Measurements from ENCODE around the gene RASAL3.
A peak's percentile ranks its signal among the peaks of the same experiment; 100 is the strongest.
"Not testable (repeated sequence)": the region's sequence is repeated elsewhere in the genome, so short reads cannot be mapped to it uniquely, and the experiment has no call there.

RASAL3 gene

DNA sequence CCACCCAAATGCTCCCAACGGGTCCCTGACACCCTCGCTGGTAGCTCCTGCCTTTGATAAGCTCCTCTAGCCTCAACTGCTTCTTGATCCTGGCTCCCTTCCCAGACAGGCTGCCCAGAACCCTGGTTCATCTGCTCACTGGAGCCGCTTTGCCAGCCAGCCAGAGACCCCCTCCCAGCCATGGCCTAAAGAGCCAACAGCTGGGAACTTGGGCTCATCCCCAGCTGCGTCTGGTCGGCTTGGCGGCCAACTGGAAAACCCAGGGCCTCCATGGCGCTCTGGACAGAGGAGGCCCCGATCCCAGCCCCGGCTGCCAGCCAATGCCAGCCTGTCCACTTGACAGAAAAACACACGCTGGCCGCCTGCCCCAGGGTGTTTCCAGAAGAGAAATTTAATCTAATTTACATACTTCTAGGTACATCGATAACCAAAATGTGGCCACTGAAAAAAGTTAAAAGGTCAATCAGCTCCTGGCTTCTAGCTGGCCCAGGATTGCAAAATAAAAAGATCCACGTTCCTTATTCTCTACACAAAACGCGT, 42.6 kb downstream of the RASAL3 start:
- H3K4me1 ChIP-seq: peaks cover 12% of the 10 kb centered on the region
- no peaks in the 10 kb centered on the region for H3K27me3 ChIP-seq (ENCODE audit: low read depth)
- in situ Hi-C loops (cut with MboI; ENCODE audit: low sequenced_read_pairs): no loop called here
- no peak overlapping the region for H3K4me3 ChIP-seq
- H3K9me3 ChIP-seq: no peaks in the 10 kb centered on the region
- no peak for DNase-seq (ENCODE audit: low spot score in 2 of 2)
- H3K36me3 ChIP-seq (replicated peaks): peaks cover 43% of the 10 kb centered on the region

DNA sequence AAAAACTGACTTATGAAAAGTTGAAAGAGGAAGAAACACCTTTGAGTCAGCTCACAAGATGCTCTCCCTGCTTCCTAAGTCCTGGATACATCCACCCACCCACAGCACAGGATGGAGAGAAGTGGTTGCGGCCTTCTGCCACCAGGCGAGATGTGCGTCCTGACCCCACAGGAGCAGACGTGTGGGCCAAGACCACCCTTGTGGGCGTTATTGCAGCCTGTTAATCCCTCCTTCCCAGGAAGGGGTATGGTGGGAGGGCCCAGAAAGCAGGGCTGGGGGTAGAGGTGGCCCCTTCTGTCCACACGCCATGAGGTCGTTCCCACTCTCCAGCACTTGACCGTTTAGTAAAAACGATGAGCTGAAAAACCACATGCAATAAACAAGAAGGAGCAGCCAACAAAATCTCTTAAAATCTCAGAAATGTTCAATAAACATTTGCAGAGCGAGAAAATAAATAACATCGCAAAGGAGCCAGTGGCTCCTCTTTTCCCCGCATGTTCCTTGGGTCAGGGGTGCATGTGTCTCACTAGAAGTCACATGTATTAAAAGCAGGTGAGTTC, 43.1 kb downstream of the RASAL3 start:
- Histone ChIP-seq H3K36me3 (replicated peaks) (peaks cover 38% of the 10 kb centered on the region), H3K27me3 (ENCODE audit: low read depth) (no peaks in the 10 kb centered on the region), H3K4me3 (no peak overlapping the region), H3K4me1 (peaks cover 12% of the 10 kb centered on the region), H3K9me3 (no peaks in the 10 kb centered on the region)
- in situ Hi-C loops (cut with MboI; ENCODE audit: low sequenced_read_pairs): no loop called here
- no peak for DNase-seq (ENCODE audit: low spot score in 2 of 2)

DNA sequence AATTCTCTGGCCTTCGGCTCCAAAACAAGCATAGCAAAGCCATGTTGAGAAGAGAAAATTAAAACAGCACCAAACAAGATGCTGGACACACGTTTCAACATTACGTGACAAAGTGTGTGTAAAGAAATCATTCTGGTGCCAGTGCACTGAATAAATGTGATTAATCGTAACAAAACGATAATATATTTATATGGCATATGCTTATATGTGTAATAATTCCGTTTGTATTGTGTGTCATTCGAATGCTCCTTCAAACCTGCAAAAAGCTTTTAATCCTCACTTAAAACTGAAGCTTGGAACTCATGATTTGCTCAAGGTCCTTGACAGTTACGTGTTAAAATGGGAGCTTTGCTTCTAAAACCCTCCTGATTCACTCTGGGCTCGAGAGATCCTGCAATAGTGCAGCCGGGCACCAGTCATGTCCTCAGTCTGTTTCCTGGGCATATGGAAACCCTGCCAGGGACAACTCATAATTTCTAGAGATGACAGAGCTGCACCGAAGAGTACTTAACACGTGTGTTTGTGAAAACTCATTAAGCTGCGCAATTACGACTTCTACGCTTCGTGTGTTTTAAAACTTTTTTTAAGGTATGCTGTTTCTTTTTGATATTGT, 44.8 kb downstream of the RASAL3 start:
- in situ Hi-C loops (cut with MboI; ENCODE audit: low sequenced_read_pairs): no loop called here
- no peaks in the 10 kb centered on the region for H3K27me3 ChIP-seq (ENCODE audit: low read depth)
- peaks cover 28% of the 10 kb centered on the region for H3K36me3 ChIP-seq (replicated peaks)
- H3K9me3 ChIP-seq: no peaks in the 10 kb centered on the region
- peaks cover 12% of the 10 kb centered on the region for H3K4me1 ChIP-seq
- H3K4me3 ChIP-seq: peak overlapping the region; percentile 94
- no peak for DNase-seq (ENCODE audit: low spot score in 2 of 2)

DNA sequence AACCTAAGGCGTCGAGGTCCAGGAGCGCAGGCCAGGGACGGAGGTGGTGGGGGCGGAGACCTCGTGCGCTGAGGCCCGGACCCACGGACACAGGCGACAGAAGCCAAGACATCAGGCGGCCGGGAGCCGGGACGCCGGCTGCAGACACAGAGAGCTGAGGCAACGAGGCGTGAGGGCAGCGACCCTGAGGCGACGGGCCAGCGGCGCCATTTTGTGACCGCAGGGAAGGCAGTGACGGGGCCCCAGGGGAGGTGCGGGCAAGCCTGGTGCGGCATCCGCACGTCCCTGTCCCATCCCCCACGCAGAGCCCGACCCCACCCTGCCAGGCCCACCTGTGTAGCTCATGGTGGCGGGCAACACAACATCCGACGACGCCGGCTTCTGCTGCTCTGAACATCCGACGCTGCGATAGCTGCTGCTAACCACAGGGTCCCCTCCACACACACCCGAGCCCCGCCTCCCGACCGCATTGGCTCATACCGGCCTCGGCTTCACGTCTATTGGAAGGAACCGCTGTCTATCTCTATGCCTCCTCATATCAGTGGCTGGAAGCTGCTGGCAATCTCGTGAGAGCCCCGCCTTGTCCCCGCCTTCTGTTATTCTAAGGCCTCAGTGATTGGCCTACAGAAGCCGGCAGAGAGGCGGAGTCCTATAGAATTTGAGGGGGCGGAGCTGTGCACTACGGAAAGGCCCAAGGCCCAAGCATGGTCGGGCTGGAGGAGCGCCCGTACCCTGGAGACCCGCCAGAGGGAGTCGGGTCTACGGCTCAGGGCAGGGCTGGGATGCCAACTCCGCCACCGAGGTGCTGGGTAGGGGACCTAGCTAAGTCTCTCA, 45.5 kb downstream of the RASAL3 start, which contains the start of gene AKAP8L:
Gene AKAP8L, minus strand, starts transcription at position 410 of the 834 bp plus-strand sequence. Its CDS starts 65 bp downstream, at position 345.
- Histone ChIP-seq H3K4me3 (peak within 1 kb of the TSS; percentile 94), H3K27me3 (ENCODE audit: low read depth) (no peaks in the 10 kb centered on the region), H3K36me3 (replicated peaks) (peaks cover 23% of the 10 kb centered on the region), H3K4me1 (peaks cover 12% of the 10 kb centered on the region), H3K9me3 (no peaks in the 10 kb centered on the region)
- peak; percentile 98 to 99 for DNase-seq (ENCODE audit: low spot score in 2 of 2)
- in situ Hi-C loops (cut with MboI; ENCODE audit: low sequenced_read_pairs): no loop called here

DNA sequence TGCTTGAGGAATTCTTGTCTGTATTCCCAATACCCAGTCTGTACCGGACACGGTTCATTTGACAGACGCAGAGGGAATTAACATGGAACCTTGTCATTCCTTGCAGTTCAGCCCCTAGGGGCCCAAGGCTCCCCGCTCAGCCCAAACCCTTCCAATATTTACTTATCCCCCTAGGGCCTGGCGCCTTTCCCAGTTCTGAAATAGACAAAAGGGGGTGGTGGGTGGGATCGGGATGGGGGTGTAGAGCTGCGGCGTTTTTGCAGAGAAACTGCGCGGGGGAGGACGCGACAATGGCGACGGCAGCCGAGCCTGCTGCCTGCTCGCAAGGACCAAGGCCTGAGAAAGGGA, 46.1 kb downstream of the RASAL3 start:
- no peaks in the 10 kb centered on the region for H3K9me3 ChIP-seq
- H3K4me3 ChIP-seq: peak overlapping the region; percentile 94
- H3K4me1 ChIP-seq: peaks cover 12% of the 10 kb centered on the region
- peaks cover 17% of the 10 kb centered on the region for H3K36me3 ChIP-seq (replicated peaks)
- in situ Hi-C loops (cut with MboI; ENCODE audit: low sequenced_read_pairs): no loop called here
- peak in 1 of 2 experiments; percentile 74 for DNase-seq (ENCODE audit: low spot score in 2 of 2)
- no peaks in the 10 kb centered on the region for H3K27me3 ChIP-seq (ENCODE audit: low read depth)

DNA sequence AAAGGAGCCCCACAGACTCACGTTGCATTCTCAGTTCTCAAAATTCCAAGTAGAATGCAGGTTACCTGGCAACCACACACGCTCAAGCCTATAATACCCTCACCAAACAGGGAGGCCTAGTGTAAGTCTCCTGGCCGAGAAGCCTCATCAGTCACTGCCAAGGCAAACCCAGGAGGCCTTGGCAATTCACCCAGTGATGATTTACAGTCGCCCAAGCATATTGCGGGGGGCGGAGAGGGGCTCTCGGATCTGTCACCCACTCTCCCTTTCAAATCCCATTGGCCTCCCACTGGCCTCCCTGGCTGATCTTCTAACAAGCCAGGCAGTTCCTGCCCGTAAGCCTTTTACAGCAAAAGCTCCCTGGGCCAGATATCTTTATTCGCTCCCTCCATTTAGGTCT, 46.6 kb downstream of the RASAL3 start:
- Histone ChIP-seq H3K27me3 (ENCODE audit: low read depth) (no peaks in the 10 kb centered on the region), H3K4me1 (peaks cover 12% of the 10 kb centered on the region), H3K4me3 (peak overlapping the region; percentile 94), H3K9me3 (no peaks in the 10 kb centered on the region), H3K36me3 (replicated peaks) (peaks cover 15% of the 10 kb centered on the region)
- peak; percentile 23 to 33 for DNase-seq (ENCODE audit: low spot score in 2 of 2)
- in situ Hi-C loops (cut with MboI; ENCODE audit: low sequenced_read_pairs): no loop called here

DNA sequence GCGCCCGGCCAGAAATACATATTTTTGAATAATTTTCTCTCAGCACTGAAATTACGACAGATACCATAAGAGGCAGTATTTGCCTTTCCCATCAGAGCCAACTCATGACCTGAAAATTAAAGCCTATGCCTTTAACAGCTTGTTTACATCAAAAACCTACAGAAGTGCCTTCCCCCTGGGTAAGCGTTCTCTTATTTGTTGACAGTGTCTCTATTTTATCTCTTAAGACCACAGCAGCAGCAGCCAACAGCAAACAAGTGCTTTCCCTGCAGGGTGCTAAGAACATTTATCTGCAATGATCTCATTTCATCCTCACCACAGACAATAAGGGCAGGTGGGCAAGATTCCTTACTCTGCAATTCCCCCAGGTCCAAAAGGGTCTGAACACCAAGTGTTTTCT, 51.5 kb downstream of the RASAL3 start:
- in situ Hi-C loops (cut with MboI; ENCODE audit: low sequenced_read_pairs): no loop called here
- Histone ChIP-seq H3K9me3 (no peaks in the 10 kb centered on the region), H3K4me1 (peaks cover 9% of the 10 kb centered on the region; the same call in 1 of the 2 replicates), H3K36me3 (replicated peaks) (peaks cover 37% of the 10 kb centered on the region), H3K4me3 (no peak overlapping the region), H3K27me3 (ENCODE audit: low read depth) (no peaks in the 10 kb centered on the region)
- no peak for DNase-seq (ENCODE audit: low spot score in 2 of 2)

DNA sequence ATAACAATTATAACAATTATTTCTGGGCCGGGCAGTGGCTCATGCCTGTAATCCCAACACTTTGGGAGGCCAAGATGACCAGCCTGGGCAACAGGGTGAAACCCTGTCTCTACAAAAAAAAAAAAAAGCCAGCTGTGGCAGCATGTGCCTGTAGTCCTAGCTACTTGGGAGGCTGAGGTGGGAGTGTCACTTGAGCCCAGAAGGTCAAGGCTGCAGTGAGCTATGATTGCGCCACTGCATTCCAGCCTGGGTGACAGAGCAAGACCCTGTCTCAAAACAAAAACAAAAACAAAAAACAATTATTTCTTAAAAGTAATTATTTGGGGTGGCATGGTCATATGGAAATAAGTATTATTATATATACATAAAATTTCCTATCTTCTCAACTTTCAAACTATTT, 53.0 kb downstream of the RASAL3 start:
- H3K9me3 ChIP-seq; H3K27me3 ChIP-seq (ENCODE audit: low read depth); H3K4me1 ChIP-seq; in situ Hi-C loops (cut with MboI; ENCODE audit: low sequenced_read_pairs); H3K4me3 ChIP-seq; DNase-seq (ENCODE audit: low spot score in 2 of 2): not testable (repeated sequence)
- peaks cover 39% of the 10 kb centered on the region for H3K36me3 ChIP-seq (replicated peaks)

DNA sequence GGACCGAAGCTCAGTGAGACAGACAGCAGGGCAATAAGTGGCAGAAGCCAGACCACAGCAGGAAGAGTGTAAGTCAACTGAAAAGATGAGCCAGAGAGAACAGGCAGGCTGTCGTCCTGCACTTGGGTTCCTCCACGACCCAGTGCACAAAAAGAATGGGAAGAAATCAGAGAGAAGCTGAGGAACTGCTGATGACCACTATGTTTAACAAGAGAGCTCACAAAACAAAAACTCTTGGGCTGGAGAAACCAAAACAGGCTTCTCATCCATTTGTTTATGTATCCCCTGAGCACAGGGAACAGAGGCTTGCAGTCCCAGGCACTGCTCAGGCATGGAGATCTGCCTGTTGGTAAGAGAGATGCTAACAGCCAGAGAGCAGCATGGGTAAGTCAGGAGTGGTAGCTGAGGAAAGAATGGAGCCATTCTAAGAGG, 59.5 kb downstream of the RASAL3 start:
- H3K36me3 ChIP-seq (replicated peaks): peaks cover 59% of the 10 kb centered on the region
- no peaks in the 10 kb centered on the region for H3K4me1 ChIP-seq
- no peak for DNase-seq (ENCODE audit: low spot score in 2 of 2)
- in situ Hi-C loops (cut with MboI; ENCODE audit: low sequenced_read_pairs): no loop called here
- no peak overlapping the region for H3K4me3 ChIP-seq
- H3K27me3 ChIP-seq (ENCODE audit: low read depth): no peaks in the 10 kb centered on the region
- no peaks in the 10 kb centered on the region for H3K9me3 ChIP-seq

DNA sequence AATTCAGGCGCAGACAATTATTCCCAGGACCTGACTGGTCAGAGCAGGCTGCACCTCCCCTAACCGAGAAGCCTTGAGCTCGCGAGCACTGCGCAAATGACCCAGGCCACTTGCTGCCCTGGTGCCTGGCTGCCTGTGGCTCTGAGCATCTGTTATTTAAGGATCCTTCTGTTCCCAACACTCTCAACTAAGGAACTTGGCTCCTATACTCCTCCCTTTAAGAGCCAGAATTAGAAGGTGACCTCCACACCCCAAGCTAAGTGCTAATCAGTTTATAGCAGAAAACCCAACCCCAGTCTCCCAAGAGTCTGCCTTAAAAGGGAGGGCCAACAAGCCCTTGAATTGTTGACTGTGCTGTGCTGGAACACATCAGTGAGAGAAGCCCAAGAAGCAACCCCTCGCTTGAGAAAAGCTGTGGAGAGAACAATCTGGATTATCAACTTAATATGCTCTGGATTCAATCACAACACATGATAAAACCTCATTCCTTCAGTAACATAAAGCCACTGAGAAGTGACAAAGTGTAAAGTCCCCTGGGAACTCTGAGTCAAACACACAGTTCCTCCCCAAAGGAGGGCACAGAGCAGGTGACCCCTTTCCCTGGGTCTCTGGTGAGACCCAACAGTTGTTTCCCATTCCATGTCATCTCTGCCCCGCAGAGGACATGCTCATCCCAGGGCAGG, 60.1 kb downstream of the RASAL3 start:
- H3K9me3 ChIP-seq: no peaks in the 10 kb centered on the region
- no peak for DNase-seq (ENCODE audit: low spot score in 2 of 2)
- in situ Hi-C loops (cut with MboI; ENCODE audit: low sequenced_read_pairs): no loop called here
- peaks cover 59% of the 10 kb centered on the region for H3K36me3 ChIP-seq (replicated peaks)
- H3K4me3 ChIP-seq: no peak overlapping the region
- no peaks in the 10 kb centered on the region for H3K4me1 ChIP-seq
- H3K27me3 ChIP-seq (ENCODE audit: low read depth): no peaks in the 10 kb centered on the region

DNA sequence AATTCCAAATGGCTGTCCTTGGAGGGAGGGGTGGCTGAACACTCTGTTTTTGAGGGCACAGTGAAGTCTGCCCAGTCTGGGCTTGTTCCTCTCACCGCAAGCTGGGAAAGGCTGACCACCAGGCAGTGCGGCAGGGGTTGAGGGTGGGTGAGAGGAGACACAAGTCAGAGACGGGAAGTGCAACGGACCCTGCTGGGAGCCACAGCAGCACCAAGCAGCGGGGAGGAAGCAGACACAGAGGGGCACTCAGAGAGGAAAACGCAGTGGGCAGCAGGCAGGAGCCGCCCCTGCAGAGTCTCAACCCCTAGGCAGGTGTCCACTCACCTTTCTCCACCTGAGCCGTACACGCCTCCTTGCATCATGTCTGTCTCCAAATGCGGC, 61.2 kb downstream of the RASAL3 start:
- Histone ChIP-seq H3K9me3 (no peaks in the 10 kb centered on the region), H3K36me3 (replicated peaks) (peaks cover 61% of the 10 kb centered on the region), H3K4me3 (no peak overlapping the region), H3K4me1 (no peaks in the 10 kb centered on the region), H3K27me3 (ENCODE audit: low read depth) (no peaks in the 10 kb centered on the region)
- in situ Hi-C loops (cut with MboI; ENCODE audit: low sequenced_read_pairs): no loop called here
- no peak for DNase-seq (ENCODE audit: low spot score in 2 of 2)

DNA sequence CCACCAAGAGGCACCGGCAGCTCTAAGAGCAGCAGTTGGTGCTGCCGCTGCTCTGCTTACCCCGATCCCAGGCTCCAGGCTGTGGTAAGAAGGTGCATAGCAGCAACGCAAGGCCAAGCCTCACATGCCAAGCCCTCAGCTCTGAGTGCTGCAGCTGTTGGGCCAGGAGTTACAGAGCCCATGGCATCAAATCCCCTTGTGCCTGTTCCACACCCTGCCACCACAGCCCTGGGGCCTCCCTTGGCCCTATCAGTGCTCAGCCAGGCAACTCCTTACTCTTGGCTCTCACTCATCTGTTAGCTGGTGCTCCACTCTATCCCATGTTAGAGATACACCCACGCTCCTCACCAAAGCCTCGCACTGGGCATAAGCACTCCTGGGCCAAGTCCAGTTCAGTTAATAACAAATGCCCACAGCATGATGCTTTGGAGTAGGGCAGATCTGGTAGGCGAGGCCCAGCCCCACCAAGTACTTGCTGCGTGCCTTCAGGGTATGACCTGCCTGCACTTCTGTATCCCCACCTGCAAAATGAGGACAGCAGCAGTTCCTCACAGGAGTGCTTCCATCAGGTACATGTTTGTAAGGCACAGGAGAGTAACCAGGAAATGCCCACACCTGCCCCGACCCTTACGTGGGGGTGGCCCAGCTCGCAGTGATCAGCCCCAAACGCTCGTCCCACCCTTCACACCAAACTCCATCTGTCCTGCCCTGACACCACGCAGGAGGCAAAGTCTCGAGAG, 61.8 kb downstream of the RASAL3 start:
- Histone ChIP-seq H3K27me3 (ENCODE audit: low read depth) (no peaks in the 10 kb centered on the region), H3K36me3 (replicated peaks) (peaks cover 62% of the 10 kb centered on the region), H3K4me1 (no peaks in the 10 kb centered on the region), H3K9me3 (no peaks in the 10 kb centered on the region), H3K4me3 (no peak overlapping the region)
- in situ Hi-C loops (cut with MboI; ENCODE audit: low sequenced_read_pairs): no loop called here
- DNase-seq (ENCODE audit: low spot score in 2 of 2): no peak

All from HAP-1 (cell line).